Sigmoid colon (tissue), 4 donors: Measurements from ENCODE around the gene MACROH2A1.

ENCODE experiments used
- EP300 ChIP-seq, 4 donors: sonication (generic); formaldehyde crosslinking; IDR thresholded peaks; one replicate each; pipeline ENCODE4 v1.6.1; 2017; ENCODE audit warnings: antibody characterized with exemption in 4 of 4
- TF ChIP-seq, protein P1 (sequence below), 4 experiments: fragments of 450-650 bp in 3 of 4; fragments of 200-600 bp in 1 of 4; IDR thresholded peaks; one replicate each; pipeline ENCODE4 v1.5.1; 2016 to 2019; ENCODE audit warnings: antibody characterized with exemption in 4 of 4, mild to moderate bottlenecking in 3 of 4, moderate library complexity in 2 of 4

DNA sequence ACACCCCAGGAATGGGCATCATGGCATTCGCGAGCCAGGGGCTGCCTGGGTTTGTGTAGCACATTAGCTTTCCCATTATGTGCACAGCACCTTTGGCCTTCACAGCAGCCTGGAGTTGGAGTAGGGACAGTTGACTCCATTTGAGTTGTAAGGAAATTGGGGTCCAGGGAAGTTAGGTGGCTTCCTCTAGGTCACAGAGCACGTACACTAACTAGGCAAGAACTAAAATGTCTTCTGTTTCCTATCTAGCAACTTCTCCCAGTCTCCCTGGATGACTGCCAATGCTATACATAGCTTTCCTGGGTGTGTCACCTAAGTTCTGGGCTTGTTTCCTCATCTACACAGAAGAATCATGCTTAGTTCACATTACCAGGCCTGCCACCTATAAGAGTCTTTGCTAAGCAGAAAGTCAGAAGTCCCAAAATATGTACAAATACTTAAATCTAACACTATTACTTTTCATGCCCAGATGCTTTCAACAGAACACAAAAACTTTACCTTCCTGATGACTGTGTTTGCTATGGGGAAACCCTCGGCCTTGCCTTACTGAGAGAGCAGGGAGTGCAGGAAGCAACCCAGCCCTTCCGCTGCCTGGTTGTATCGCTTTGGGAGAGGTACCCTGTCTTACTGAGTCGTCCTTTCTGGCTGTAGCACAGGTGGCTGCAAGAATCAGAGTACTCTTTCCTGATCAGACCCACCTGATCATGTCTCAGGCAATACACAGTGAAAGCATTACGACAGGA is 12.0 kb downstream of the MACROH2A1 start:
- TF ChIP-seq, protein P1, sequence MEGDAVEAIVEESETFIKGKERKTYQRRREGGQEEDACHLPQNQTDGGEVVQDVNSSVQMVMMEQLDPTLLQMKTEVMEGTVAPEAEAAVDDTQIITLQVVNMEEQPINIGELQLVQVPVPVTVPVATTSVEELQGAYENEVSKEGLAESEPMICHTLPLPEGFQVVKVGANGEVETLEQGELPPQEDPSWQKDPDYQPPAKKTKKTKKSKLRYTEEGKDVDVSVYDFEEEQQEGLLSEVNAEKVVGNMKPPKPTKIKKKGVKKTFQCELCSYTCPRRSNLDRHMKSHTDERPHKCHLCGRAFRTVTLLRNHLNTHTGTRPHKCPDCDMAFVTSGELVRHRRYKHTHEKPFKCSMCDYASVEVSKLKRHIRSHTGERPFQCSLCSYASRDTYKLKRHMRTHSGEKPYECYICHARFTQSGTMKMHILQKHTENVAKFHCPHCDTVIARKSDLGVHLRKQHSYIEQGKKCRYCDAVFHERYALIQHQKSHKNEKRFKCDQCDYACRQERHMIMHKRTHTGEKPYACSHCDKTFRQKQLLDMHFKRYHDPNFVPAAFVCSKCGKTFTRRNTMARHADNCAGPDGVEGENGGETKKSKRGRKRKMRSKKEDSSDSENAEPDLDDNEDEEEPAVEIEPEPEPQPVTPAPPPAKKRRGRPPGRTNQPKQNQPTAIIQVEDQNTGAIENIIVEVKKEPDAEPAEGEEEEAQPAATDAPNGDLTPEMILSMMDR (IDR thresholded peaks at IDR 0.05): no peak
- TF ChIP-seq EP300 (IDR thresholded peaks at IDR 0.05): no peak
